Karpas-422 (cell line): Measurements from ENCODE around the gene DXO. TPM values are rescaled to one million over a fixed set of nuclear protein-coding genes. Genes with fewer than 3 reads are reported as not detected.
"Not testable (repeated sequence)": the region's sequence is repeated elsewhere in the genome, so short reads cannot be mapped to it uniquely, and the experiment has no call there.

Experiments used
- DNase-seq: peaks from one replicate; pipeline ENCODE4 v3.0.0-alpha.2; 2015
- H2AFZ ChIP-seq: fragments of 200-600 bp; sonication (generic); 2 replicates; pipeline ENCODE4 v1.6.1; 2014; ENCODE audit warnings: antibody characterized with exemption, low read length, mixed read lengths
- H3K27ac ChIP-seq: fragments of 200-600 bp; sonication (generic); 2 replicates; pipeline ENCODE4 v1.5.1; 2014; ENCODE audit warnings: mild to moderate bottlenecking, low read length, moderate library complexity
- H3K27me3 ChIP-seq: fragments of 200-600 bp; sonication (generic); 2 replicates; pipeline ENCODE4 v1.6.1; 2014; ENCODE audit warnings: low read length, mixed read lengths
- H3K36me3 ChIP-seq: fragments of 200-600 bp; sonication (generic); 2 replicates; pipeline ENCODE4 v1.6.1; 2014; ENCODE audit warnings: low read length, mixed read lengths; ENCODE audit not compliant: insufficient read depth
- H3K4me1 ChIP-seq: fragments of 200-600 bp; sonication (generic); 2 replicates; pipeline ENCODE4 v1.6.1; 2014; ENCODE audit warnings: mild to moderate bottlenecking, low read length, mixed read lengths
- H3K4me2 ChIP-seq: fragments of 200-600 bp; sonication (generic); 2 replicates; pipeline ENCODE4 v1.6.1; 2014; ENCODE audit warnings: low read length, low read depth, mild to moderate bottlenecking; ENCODE audit not compliant: poor library complexity, severe bottlenecking
- H3K4me3 ChIP-seq: fragments of 200-600 bp; sonication (generic); 2 replicates; pipeline ENCODE4 v1.5.1; 2014; ENCODE audit warnings: mild to moderate bottlenecking, antibody characterized with exemption, low read length, mixed read lengths
- H3K79me2 ChIP-seq: fragments of 200-600 bp; sonication (generic); 2 replicates; pipeline ENCODE4 v1.6.1; 2014; ENCODE audit warnings: mild to moderate bottlenecking, low read length, mixed read lengths
- H3K9ac ChIP-seq: fragments of 200-600 bp; sonication (generic); 2 replicates; pipeline ENCODE4 v1.6.0; 2014; ENCODE audit warnings: low read length
- H3K9me2 ChIP-seq: fragments of 200-600 bp; sonication (generic), shearing (Covaris generic); replicated peaks from 2 replicates; pipeline ENCODE4 v1.6.0; 2014; ENCODE audit warnings: mild to moderate bottlenecking, low read length, moderate library complexity; ENCODE audit not compliant: insufficient read depth
- H3K9me3 ChIP-seq: fragments of 300-700, 200-600 bp; sonication (generic); 2 replicates; pipeline ENCODE4 v1.6.1; 2014; ENCODE audit warnings: low read length, mixed read lengths
- H4K20me1 ChIP-seq: fragments of 200-600 bp; sonication (generic); 2 replicates; pipeline ENCODE4 v1.6.1; 2014; ENCODE audit warnings: mild to moderate bottlenecking, antibody characterized with exemption, low read length, low read depth; ENCODE audit not compliant: insufficient read depth
- total RNA-seq: library from RNA; depleted of rRNA; stranded (reverse); fragments of >200 nt; shearing (Covaris generic); gene quantifications from 2 replicates; pipeline ENCODE4 v1.2.3, GENCODE V29; 2014; ENCODE audit warnings: low replicate concordance

The DXO gene
- total RNA-seq, 1 experiment from 2014 or later, result 20.8 TPM

DNA sequence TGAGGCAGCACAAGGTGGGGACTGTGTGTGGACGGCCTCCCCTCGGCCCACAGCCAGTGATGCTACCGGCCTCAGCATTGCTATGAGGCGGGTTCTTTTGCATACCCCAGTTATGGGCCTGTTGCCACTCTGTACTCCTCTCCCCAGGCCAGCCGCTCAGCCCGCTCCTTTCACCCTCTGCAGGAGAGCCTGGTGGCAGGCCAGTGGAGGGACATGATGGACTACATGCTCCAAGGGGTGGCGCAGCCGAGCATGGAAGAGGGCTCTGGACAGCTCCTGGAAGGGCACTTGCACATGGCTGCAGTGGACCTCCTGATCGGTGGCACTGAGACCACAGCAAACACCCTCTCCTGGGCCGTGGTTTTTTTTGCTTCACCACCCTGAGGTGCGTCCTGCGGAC is 35.1 kb upstream of the DXO start:
- not testable (repeated sequence) for H3K9me2 ChIP-seq, H3K79me2 ChIP-seq, H3K9me3 ChIP-seq, H3K4me1 ChIP-seq, H3K9ac ChIP-seq, H3K36me3 ChIP-seq, H4K20me1 ChIP-seq, DNase-seq, H3K4me3 ChIP-seq, H3K27me3 ChIP-seq, H2AFZ ChIP-seq, H3K27ac ChIP-seq, H3K4me2 ChIP-seq

DNA sequence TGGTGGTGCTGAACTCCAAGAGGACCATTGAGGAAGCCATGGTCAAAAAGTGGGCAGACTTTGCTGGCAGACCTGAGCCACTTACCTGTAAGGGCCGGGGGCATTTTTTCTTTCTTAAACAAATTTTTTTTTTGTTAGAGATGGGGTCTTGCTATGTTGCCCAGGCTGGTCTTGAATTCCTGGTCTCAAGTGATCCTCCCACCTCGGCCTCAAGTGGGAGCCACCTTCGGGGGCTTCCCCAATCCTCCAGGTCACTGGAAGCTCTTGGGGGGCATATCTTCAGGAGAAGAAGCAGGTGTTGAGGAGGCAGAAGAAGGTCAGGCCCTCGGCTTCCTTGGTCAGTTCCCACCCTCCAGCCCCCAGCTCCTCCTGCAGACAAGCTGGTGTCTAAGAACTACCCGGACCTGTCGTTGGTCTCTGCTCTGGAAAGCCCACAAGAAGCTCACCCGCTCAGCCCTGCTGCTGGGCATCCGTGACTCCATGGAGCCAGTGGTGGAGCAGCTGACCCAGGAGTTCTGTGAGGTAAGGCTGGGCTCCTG is 34.1 kb upstream of the DXO start:
- H3K27ac ChIP-seq, DNase-seq, H3K9me2 ChIP-seq, H3K4me3 ChIP-seq, H2AFZ ChIP-seq, H3K79me2 ChIP-seq, H3K9ac ChIP-seq, H3K36me3 ChIP-seq, H3K27me3 ChIP-seq, H3K4me1 ChIP-seq, H3K9me3 ChIP-seq, H3K4me2 ChIP-seq, H4K20me1 ChIP-seq: not testable (repeated sequence)

- H3K4me1 ChIP-seq, H3K36me3 ChIP-seq, H3K79me2 ChIP-seq, H4K20me1 ChIP-seq, H3K4me3 ChIP-seq, H3K27me3 ChIP-seq, H3K9me3 ChIP-seq, H3K27ac ChIP-seq, H3K9ac ChIP-seq, H3K4me2 ChIP-seq, H2AFZ ChIP-seq, H3K9me2 ChIP-seq: not testable (repeated sequence)
- peak; percentile 41 for DNase-seq
Measured at GRCh38 chr6:32005538-32005880, 33.6 kb upstream of the DXO start.

- peak; percentile 36 for DNase-seq
- H3K27me3 ChIP-seq, H3K9me2 ChIP-seq, H3K9ac ChIP-seq, H3K9me3 ChIP-seq, H3K4me1 ChIP-seq, H2AFZ ChIP-seq, H3K4me2 ChIP-seq, H3K27ac ChIP-seq, H3K4me3 ChIP-seq, H3K79me2 ChIP-seq, H4K20me1 ChIP-seq, H3K36me3 ChIP-seq: not testable (repeated sequence)
Measured at GRCh38 chr6:32004864-32005537, 33.1 kb upstream of the DXO start.

GRCh38 chr6:32004393-32004792 is 32.5 kb upstream of the DXO start:
- not testable (repeated sequence) for H3K27ac ChIP-seq, H3K4me1 ChIP-seq, H3K4me2 ChIP-seq, H4K20me1 ChIP-seq, H3K9ac ChIP-seq, DNase-seq, H3K9me3 ChIP-seq, H3K36me3 ChIP-seq, H3K79me2 ChIP-seq, H3K27me3 ChIP-seq, H2AFZ ChIP-seq, H3K4me3 ChIP-seq, H3K9me2 ChIP-seq

GRCh38 chr6:32003301-32003700 is 31.4 kb upstream of the DXO start:
- H4K20me1 ChIP-seq, H3K4me2 ChIP-seq, DNase-seq, H2AFZ ChIP-seq, H3K9me2 ChIP-seq, H3K36me3 ChIP-seq, H3K9me3 ChIP-seq, H3K79me2 ChIP-seq, H3K4me3 ChIP-seq, H3K4me1 ChIP-seq, H3K27ac ChIP-seq, H3K27me3 ChIP-seq, H3K9ac ChIP-seq: not testable (repeated sequence)

GRCh38 chr6:32002546-32003268 is 30.8 kb upstream of the DXO start:
- not testable (repeated sequence) for H3K4me2 ChIP-seq, H3K4me3 ChIP-seq

GRCh38 chr6:31996385-31996784 is 24.4 kb upstream of the DXO start:
- H3K4me2 ChIP-seq, H3K4me1 ChIP-seq, H2AFZ ChIP-seq, H3K36me3 ChIP-seq, H3K9me2 ChIP-seq, H3K9ac ChIP-seq, H4K20me1 ChIP-seq, H3K27me3 ChIP-seq, H3K79me2 ChIP-seq, DNase-seq, H3K9me3 ChIP-seq, H3K27ac ChIP-seq, H3K4me3 ChIP-seq: not testable (repeated sequence)

More at GRCh38 chr6:32002546-32003268, 30.8 kb upstream of the DXO start:
- H3K79me2 ChIP-seq, H3K27ac ChIP-seq, H4K20me1 ChIP-seq, H3K9me3 ChIP-seq, H2AFZ ChIP-seq, H3K9me2 ChIP-seq, DNase-seq, H3K27me3 ChIP-seq, H3K4me1 ChIP-seq, H3K36me3 ChIP-seq, H3K9ac ChIP-seq: not testable (repeated sequence)
